NB4 (cell line): ENCODE data around the gene PCDH10.

ENCODE experiments used
- CTCF ChIP-seq: IDR thresholded peaks from one replicate; pipeline ENCODE4 v1.5.1; 2012; ENCODE audit warnings: low read depth, low read length
- MYC ChIP-seq: IDR thresholded peaks from 2 replicates; pipeline ENCODE4 v1.6.1; 2011; ENCODE audit warnings: low read depth, low read length
- POLR2A ChIP-seq: IDR thresholded peaks from 2 replicates; pipeline ENCODE4 v1.6.1; 2011; ENCODE audit warnings: mild to moderate bottlenecking; ENCODE audit not compliant: insufficient read length; ENCODE audit errors: extremely low read depth

- no peak for TF ChIP-seq CTCF
- TF ChIP-seq POLR2A: no peak
- TF ChIP-seq MYC: no peak
Measured at GRCh38 chr4:133186210-133186609, 37.1 kb downstream of the PCDH10 start.
